Transverse colon (tissue), 4 donors: Measurements from ENCODE around the gene OSBPL10. TPM values are rescaled to one million over a fixed set of nuclear protein-coding genes. Genes with fewer than 3 reads are reported as not detected.

Experiments used
- DNase-seq: peaks from one replicate; pipeline ENCODE4 v3.0.0-alpha.2; 2019
- H3K27ac ChIP-seq, 4 donors: fragments of 200-600 bp; sonication (generic); 2 replicates each; pipeline ENCODE4 v1.5.1; 2016 to 2018; ENCODE audit warnings: inconsistent platforms in 4 of 4
- H3K27me3 ChIP-seq: fragments of 200-600 bp; sonication (generic); 2 replicates; pipeline ENCODE4 v1.5.1; 2017; ENCODE audit warnings: inconsistent platforms
- H3K36me3 ChIP-seq, 4 donors: fragments of 200-600 bp; sonication (generic); 2 replicates each; pipeline ENCODE4 v1.5.1; 2017 to 2019; ENCODE audit warnings: inconsistent platforms in 4 of 4
- H3K4me1 ChIP-seq, 4 donors: fragments of 200-600 bp; sonication (generic); 2 replicates each; pipeline ENCODE4 v1.5.1; 2017 to 2020; ENCODE audit warnings: inconsistent platforms in 4 of 4
- H3K4me3 ChIP-seq, 4 donors: fragments of 200-600 bp; sonication (generic); 1 replicate in 1 of 4; 2 replicates in 3 of 4; pipeline versions ENCODE4 v1.5.1 to v1.6.1; 2017 to 2019; ENCODE audit warnings: inconsistent platforms in 4 of 4
- H3K9me3 ChIP-seq, 2 donors: fragments of 200-600 bp; sonication (generic); 2 replicates each; pipeline ENCODE4 v1.5.1; 2017 to 2019; ENCODE audit warnings: inconsistent platforms in 2 of 2
- EP300 ChIP-seq: sonication (generic); formaldehyde crosslinking; IDR thresholded peaks from one replicate; pipeline ENCODE4 v1.6.1; 2017; ENCODE audit warnings: antibody characterized with exemption, low read depth
- POLR2A ChIP-seq: fragments of 450-650 bp; IDR thresholded peaks from one replicate; pipeline ENCODE4 v1.6.1; 2016; ENCODE audit warnings: antibody characterized with exemption, mild to moderate bottlenecking, moderate library complexity
- POLR2AphosphoS5 ChIP-seq, 3 donors: sonication (generic); formaldehyde crosslinking; IDR thresholded peaks; one replicate each; pipeline ENCODE4 v1.6.1; 2016; ENCODE audit warnings: antibody characterized with exemption in 3 of 3
- WGBS, 2 donors: methylation state at CpG; one replicate each; pipeline ENCODE4 v1.1.5; 2018; ENCODE audit warnings: low coverage in 1 of 2; 5-methylcytosine and 5-hydroxymethylcytosine counted together
- in situ Hi-C, 4 donors: fragments of 200-750 bp; cut with MboI; loops; one replicate each; pipeline versions ENCODE4 v1.15.0 to v1.15.1; 2017; ENCODE audit warnings: low sequenced_read_pairs in 3 of 4, low pct_ligation_motif_present in 1 of 4, low pct_unique_long_range_greater_than_20kb in 1 of 4
- intact Hi-C: fragments of 100-400 bp; cut with DNase I; formaldehyde crosslinking; loops from one replicate; pipeline ENCODE4 v1.15.1; 2023; ENCODE audit warnings: low total_unique reads
- total RNA-seq, 4 donors: library from RNA; depleted of rRNA; stranded (reverse); fragments of >200 nt; gene quantifications; one replicate each; pipeline ENCODE4 v1.1.0, GENCODE V29; 2016
- TF ChIP-seq, protein P1 (sequence below), 5 experiments: fragments of 200-600 bp in 3 of 5; fragments of 450-650 bp in 2 of 5; sonication (generic) in 3 of 5; IDR thresholded peaks; 1 replicate in 2 of 5; 2 replicates in 3 of 5; pipeline ENCODE4 v1.5.1; 2016 to 2017; ENCODE audit warnings: antibody characterized with exemption in 5 of 5, inconsistent platforms in 3 of 5, mild to moderate bottlenecking in 2 of 5, moderate library complexity in 1 of 5

The OSBPL10 gene
- total RNA-seq, 4 donors from 2014 or later = 10.0 to 34.8 (median 19.5) TPM

DNA sequence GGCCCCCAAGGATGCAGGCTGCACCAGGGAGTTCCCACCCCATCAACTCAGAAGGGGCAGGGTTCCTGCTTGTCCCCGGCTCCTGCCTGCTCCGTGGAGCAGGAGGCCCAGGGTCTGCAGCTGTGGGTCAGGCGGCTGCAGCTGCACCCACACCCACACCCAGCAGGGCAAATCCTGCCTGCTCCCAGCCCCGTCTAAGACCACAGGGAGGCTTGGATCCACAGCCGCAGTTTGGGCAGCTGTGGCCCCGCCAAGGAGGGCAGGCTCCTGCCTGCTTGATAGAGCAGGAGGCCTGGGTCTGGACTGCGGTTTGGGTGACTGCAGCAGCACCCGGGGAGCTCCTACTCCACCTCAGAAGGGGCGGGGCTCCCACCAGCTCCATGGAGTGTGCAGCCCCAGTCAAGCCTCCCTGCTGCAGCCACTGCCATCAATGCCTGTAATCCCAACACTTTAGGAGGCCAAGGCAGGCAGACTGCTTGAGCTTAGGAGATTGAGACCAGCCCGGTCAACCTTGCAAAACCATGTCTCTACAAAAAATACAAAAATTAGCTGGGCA, 163.6 kb downstream of the OSBPL10 start:
- Histone ChIP-seq H3K4me1 (no peaks in the 10 kb centered on the region), H3K4me3 (no peak overlapping the region), H3K27me3 (no peaks in the 10 kb centered on the region), H3K36me3 (no peaks in the 10 kb centered on the region), H3K9me3 (no peaks in the 10 kb centered on the region), H3K27ac (no peak overlapping the region)
- DNase-seq = no peak
- 80 to 94% methylated on average over 1 to 9 of the region's 10 CpGs for WGBS, 2 donors
- TF ChIP-seq EP300 (no peak), POLR2AphosphoS5 (IDR thresholded peaks at IDR 0.05) (no peak), POLR2A (no peak)
- TF ChIP-seq, protein P1, sequence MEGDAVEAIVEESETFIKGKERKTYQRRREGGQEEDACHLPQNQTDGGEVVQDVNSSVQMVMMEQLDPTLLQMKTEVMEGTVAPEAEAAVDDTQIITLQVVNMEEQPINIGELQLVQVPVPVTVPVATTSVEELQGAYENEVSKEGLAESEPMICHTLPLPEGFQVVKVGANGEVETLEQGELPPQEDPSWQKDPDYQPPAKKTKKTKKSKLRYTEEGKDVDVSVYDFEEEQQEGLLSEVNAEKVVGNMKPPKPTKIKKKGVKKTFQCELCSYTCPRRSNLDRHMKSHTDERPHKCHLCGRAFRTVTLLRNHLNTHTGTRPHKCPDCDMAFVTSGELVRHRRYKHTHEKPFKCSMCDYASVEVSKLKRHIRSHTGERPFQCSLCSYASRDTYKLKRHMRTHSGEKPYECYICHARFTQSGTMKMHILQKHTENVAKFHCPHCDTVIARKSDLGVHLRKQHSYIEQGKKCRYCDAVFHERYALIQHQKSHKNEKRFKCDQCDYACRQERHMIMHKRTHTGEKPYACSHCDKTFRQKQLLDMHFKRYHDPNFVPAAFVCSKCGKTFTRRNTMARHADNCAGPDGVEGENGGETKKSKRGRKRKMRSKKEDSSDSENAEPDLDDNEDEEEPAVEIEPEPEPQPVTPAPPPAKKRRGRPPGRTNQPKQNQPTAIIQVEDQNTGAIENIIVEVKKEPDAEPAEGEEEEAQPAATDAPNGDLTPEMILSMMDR (IDR thresholded peaks at IDR 0.05) = no peak
- intact Hi-C loops = no loop called here
- in situ Hi-C loops = no loop called here

DNA sequence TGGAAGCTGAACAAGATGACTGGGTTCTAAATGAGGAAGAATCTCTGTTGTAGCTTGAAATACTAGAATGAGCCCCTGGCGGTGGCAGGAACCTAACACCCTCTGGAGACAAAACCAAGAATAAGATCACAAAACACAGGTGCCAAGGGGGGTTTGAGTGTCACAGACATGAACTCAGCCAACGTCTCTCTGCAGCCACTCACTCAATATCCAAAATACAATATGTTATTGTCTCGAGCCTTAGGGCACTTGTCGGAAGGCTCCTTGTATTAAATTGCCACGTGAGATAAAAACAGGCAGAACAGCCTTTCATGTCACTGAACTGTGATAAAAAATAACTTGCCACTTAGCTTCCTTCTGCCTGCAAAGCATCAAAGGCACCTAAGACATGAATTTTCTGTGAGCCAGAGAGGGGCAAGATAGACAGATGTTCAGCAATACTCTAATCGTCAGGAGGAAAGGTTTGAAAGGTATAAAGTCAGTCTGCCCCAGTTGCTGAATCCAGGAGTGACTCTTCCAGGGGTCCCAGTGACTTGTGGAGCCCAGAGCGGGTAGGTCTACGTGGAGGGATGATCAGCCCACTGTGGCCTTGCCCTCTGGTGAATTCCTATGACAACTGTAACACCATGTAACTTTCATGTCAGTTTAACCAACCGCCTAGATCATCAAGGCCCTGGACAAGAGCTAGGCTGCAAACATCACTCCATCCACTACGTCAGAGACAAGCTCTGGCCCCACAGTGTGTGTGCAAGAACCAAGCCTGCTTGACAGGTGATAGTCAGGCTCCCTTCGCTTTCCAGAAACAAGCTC, 165.2 kb downstream of the OSBPL10 start:
- Histone ChIP-seq H3K9me3 (no peaks in the 10 kb centered on the region), H3K27me3 (no peaks in the 10 kb centered on the region), H3K36me3 (no peaks in the 10 kb centered on the region), H3K4me1 (no peaks in the 10 kb centered on the region), H3K27ac (no peak overlapping the region), H3K4me3 (no peak overlapping the region)
- intact Hi-C loops (no loop called here), in situ Hi-C loops (no loop called here)
- TF ChIP-seq POLR2AphosphoS5 (IDR thresholded peaks at IDR 0.05) = no peak
- 53 to 54% methylated on average over 6 to 11 of the region's 11 CpGs for WGBS, 2 donors
- DNase-seq = no peak

DNA sequence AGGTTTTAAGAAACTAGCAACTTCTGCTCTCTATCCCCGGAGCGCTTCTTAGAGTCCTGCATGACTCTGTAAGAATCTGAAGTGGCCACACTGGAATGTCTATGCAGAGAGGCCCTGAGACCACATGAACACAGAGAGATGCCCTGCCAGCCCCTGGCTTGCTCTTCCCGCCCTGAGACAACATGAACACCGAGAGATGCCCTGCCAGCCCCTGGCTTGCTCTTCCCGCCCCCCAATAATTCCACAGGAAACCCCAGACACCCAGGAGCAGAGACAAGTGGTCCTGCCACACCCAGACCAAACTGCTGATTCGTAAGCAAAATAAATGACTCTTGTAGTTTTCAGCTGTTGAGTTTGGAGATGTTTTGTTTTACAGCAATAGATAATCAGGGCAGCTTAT, 166.1 kb downstream of the OSBPL10 start:
- no peaks in the 10 kb centered on the region for H3K9me3 ChIP-seq
- intact Hi-C loops (no loop called here), in situ Hi-C loops (no loop called here)
- H3K27me3 ChIP-seq = no peaks in the 10 kb centered on the region
- no peaks in the 10 kb centered on the region for H3K36me3 ChIP-seq
- H3K27ac ChIP-seq = no peak overlapping the region
- no peak for DNase-seq
- H3K4me1 ChIP-seq = no peaks in the 10 kb centered on the region
- WGBS, 2 donors = 70 to 80% methylated on average over 1 to 6 of the region's 6 CpGs
- H3K4me3 ChIP-seq = no peak overlapping the region
- TF ChIP-seq, protein P1 (IDR thresholded peaks at IDR 0.05) = no peak
- TF ChIP-seq EP300 = no peak
- no peak for TF ChIP-seq POLR2AphosphoS5 (IDR thresholded peaks at IDR 0.05)
- no peak for TF ChIP-seq POLR2A

DNA sequence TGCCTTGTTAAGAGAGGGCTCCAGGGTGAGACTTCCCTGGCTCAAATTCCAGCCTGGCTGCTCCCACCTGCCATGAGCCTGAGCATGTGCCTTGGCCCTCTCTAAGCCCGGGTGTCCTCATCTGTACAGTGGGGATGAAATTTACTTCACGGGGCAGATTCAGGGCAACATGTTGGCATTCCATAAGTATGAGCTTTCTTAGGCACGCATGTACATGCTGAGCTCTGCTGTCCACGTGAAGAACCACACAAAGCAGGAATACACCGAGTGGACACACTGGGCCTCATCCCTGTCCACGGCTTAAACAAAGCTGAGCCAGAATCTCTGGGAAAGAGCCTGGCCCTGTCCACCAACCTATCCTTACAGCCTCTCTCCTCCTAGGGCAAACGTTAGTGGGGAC, 167.4 kb downstream of the OSBPL10 start:
- H3K9me3 ChIP-seq = no peaks in the 10 kb centered on the region
- no peak overlapping the region for H3K4me3 ChIP-seq
- H3K4me1 ChIP-seq = no peaks in the 10 kb centered on the region
- no peaks in the 10 kb centered on the region for H3K27me3 ChIP-seq
- in situ Hi-C loops = no loop called here
- H3K27ac ChIP-seq = no peak overlapping the region
- H3K36me3 ChIP-seq = no peaks in the 10 kb centered on the region
- TF ChIP-seq EP300 = no peak
- TF ChIP-seq POLR2A = no peak
- TF ChIP-seq, protein P1 (IDR thresholded peaks at IDR 0.05) = no peak
- TF ChIP-seq POLR2AphosphoS5 (IDR thresholded peaks at IDR 0.05) = no peak
- no peak for DNase-seq
- 93% methylated on average over 7 of the region's 7 CpGs; no CpG with 5 or more reads in 1 of the 2 donors for WGBS, 2 donors
- intact Hi-C loops = no loop called here
